Measurements from ENCODE around the gene IDI1. TPM values are rescaled to one million over a fixed set of nuclear protein-coding genes. Genes with fewer than 3 reads are reported as not detected.

IDI1 gene
- total RNA-seq, 4 donors from 2014 or later, result 10.8 to 64.2 (median 17.9) TPM

GRCh38 chr10:1085258-1085657, 36.3 kb upstream of the IDI1 start:
- H3K27ac ChIP-seq, result no peak overlapping the region
- TF ChIP-seq POLR2A (IDR thresholded peaks at IDR 0.05) (no peak), CTCF (IDR thresholded peaks at IDR 0.05) (no peak)
- no peaks in the 10 kb centered on the region for H3K4me1 ChIP-seq
- H3K36me3 ChIP-seq, result no peaks in the 10 kb centered on the region
- no peaks in the 10 kb centered on the region for H3K9me3 ChIP-seq
- no peak overlapping the region for H3K4me3 ChIP-seq
- intact Hi-C loops (cut with DNase I; ENCODE audit: low total_unique reads), result no loop called here
- DNase-seq, result no peak
- H3K27me3 ChIP-seq, result no peaks in the 10 kb centered on the region

GRCh38 chr10:1084011-1084950, 35.4 kb upstream of the IDI1 start:
- intact Hi-C loops (cut with DNase I; ENCODE audit: low total_unique reads), result no loop called here
- H3K4me3 ChIP-seq, result no peak overlapping the region
- no peak for DNase-seq
- no peaks in the 10 kb centered on the region for H3K4me1 ChIP-seq
- no peaks in the 10 kb centered on the region for H3K36me3 ChIP-seq
- no peaks in the 10 kb centered on the region for H3K27me3 ChIP-seq
- no peak overlapping the region for H3K27ac ChIP-seq
- TF ChIP-seq POLR2A (IDR thresholded peaks at IDR 0.05) (no peak), CTCF (IDR thresholded peaks at IDR 0.05) (no peak)
- no peaks in the 10 kb centered on the region for H3K9me3 ChIP-seq

GRCh38 chr10:1083581-1083980, 34.7 kb upstream of the IDI1 start:
- Histone ChIP-seq H3K9me3 (no peaks in the 10 kb centered on the region), H3K36me3 (no peaks in the 10 kb centered on the region), H3K27me3 (no peaks in the 10 kb centered on the region), H3K27ac (no peak overlapping the region), H3K4me1 (no peaks in the 10 kb centered on the region), H3K4me3 (no peak overlapping the region)
- TF ChIP-seq POLR2A (IDR thresholded peaks at IDR 0.05) (no peak), CTCF (IDR thresholded peaks at IDR 0.05) (no peak)
- DNase-seq, result no peak
- intact Hi-C loops (cut with DNase I; ENCODE audit: low total_unique reads), result no loop called here

GRCh38 chr10:1078668-1079067, 29.7 kb upstream of the IDI1 start:
- H3K36me3 ChIP-seq, result no peaks in the 10 kb centered on the region
- intact Hi-C loops (cut with DNase I; ENCODE audit: low total_unique reads), result no loop called here
- H3K4me1 ChIP-seq, result no peaks in the 10 kb centered on the region
- DNase-seq, result no peak
- H3K4me3 ChIP-seq, result no peak overlapping the region
- no peak overlapping the region for H3K27ac ChIP-seq
- TF ChIP-seq POLR2A (IDR thresholded peaks at IDR 0.05) (no peak), CTCF (IDR thresholded peaks at IDR 0.05) (no peak)
- no peaks in the 10 kb centered on the region for H3K27me3 ChIP-seq
- no peaks in the 10 kb centered on the region for H3K9me3 ChIP-seq

- no peaks in the 10 kb centered on the region for H3K4me1 ChIP-seq
- no peaks in the 10 kb centered on the region for H3K9me3 ChIP-seq
- no peak for TF ChIP-seq CTCF (IDR thresholded peaks at IDR 0.05)
- no peak for TF ChIP-seq POLR2A (IDR thresholded peaks at IDR 0.05)
- H3K27ac ChIP-seq, result no peak overlapping the region
- H3K27me3 ChIP-seq, result no peaks in the 10 kb centered on the region
- intact Hi-C loops (cut with DNase I; ENCODE audit: low total_unique reads), result no loop called here
- H3K4me3 ChIP-seq, result no peak overlapping the region
- H3K36me3 ChIP-seq, result no peaks in the 10 kb centered on the region
- DNase-seq, result no peak
These were observed 25.9 kb upstream of the IDI1 start for GRCh38 chr10:1074748-1075308.

All from uterus (tissue), 4 donors.